ENCODE measurements around the gene SLC24A4.

Gene SLC24A4

DNA sequence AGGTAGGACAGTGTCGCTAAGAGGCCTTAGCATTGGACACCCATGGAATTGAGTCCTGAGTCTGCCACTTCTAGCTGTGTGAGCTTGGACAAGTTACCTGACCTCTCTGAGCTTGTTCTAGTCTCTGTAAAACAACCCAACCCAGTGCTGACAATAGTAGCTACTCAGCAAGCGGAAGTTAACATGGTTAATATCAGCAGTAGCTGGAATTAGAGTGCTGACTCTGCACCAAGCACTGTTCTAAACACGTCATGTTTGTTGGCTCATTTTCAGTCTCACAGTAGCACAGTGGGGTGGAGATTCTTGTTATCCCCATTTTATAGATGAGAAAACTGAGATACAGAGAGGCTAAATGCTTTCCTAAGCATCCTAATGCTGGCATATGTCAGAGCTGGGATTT, 143.1 kb downstream of the SLC24A4 start:
- DNase-seq: no peak
- Histone ChIP-seq H3K4me3 (ENCODE audit: low read depth, low read length) (no peak overlapping the region), H3K9me3 (no peaks in the 10 kb centered on the region)

DNA sequence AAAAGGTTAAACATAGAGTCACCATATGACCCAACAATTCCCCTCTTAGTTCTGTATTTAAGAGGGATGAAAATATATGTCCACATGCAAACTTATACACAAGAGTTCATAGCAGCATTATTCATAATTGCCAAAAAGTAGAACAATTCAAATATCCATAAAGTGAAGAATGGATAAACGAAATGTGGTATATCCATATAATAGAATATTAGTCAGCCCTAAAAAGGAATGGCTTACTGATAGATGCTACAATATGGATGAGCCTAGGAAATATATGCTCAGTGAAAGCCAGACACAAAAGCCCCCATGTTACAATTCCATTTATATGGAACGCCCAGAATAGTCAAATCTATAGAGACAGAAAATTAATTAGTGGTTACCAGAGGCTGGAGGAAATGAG, 146.6 kb downstream of the SLC24A4 start:
- Histone ChIP-seq H3K4me3 (ENCODE audit: low read depth, low read length) (no peak overlapping the region), H3K27me3 (no peaks in the 10 kb centered on the region), H3K4me1 (no peaks in the 10 kb centered on the region), H3K36me3 (no peaks in the 10 kb centered on the region), H3K9me3 (no peaks in the 10 kb centered on the region)
- DNase-seq: no peak
- TF ChIP-seq, protein P1, sequence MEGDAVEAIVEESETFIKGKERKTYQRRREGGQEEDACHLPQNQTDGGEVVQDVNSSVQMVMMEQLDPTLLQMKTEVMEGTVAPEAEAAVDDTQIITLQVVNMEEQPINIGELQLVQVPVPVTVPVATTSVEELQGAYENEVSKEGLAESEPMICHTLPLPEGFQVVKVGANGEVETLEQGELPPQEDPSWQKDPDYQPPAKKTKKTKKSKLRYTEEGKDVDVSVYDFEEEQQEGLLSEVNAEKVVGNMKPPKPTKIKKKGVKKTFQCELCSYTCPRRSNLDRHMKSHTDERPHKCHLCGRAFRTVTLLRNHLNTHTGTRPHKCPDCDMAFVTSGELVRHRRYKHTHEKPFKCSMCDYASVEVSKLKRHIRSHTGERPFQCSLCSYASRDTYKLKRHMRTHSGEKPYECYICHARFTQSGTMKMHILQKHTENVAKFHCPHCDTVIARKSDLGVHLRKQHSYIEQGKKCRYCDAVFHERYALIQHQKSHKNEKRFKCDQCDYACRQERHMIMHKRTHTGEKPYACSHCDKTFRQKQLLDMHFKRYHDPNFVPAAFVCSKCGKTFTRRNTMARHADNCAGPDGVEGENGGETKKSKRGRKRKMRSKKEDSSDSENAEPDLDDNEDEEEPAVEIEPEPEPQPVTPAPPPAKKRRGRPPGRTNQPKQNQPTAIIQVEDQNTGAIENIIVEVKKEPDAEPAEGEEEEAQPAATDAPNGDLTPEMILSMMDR (IDR thresholded peaks at IDR 0.05; ENCODE audit: low read depth, low read length): no peak

More for the DNA sequence above, 143.1 kb downstream of the SLC24A4 start:
- H3K36me3 ChIP-seq: no peaks in the 10 kb centered on the region
- H3K4me1 ChIP-seq: no peaks in the 10 kb centered on the region
- TF ChIP-seq, protein P1 (IDR thresholded peaks at IDR 0.05; ENCODE audit: low read depth, low read length): no peak
- peaks cover 4% of the 10 kb centered on the region for H3K27me3 ChIP-seq

DNA sequence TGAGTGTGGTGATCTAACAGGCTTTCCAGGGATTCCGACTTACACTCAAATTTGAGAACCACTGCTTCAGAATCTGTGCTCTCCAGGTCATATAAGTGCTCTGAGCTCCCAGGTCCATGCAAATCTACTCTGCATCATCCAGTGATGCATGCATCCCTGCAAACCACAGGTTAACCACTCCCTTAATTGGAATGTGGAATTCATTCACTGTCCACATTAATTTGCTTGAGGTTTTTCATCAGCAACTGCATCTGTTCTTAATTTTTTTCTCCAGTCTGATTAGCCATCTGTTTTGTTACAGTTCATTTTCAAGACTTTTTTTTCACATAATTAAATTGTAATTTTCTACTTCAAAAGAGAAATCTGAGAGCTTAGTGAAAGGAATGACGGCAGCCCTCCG, 147.2 kb downstream of the SLC24A4 start:
- Histone ChIP-seq H3K36me3 (no peaks in the 10 kb centered on the region), H3K4me1 (no peaks in the 10 kb centered on the region), H3K4me3 (ENCODE audit: low read depth, low read length) (no peak overlapping the region), H3K27me3 (no peaks in the 10 kb centered on the region), H3K9me3 (no peaks in the 10 kb centered on the region)
- TF ChIP-seq, protein P1 (IDR thresholded peaks at IDR 0.05; ENCODE audit: low read depth, low read length): no peak
- no peak for DNase-seq

DNA sequence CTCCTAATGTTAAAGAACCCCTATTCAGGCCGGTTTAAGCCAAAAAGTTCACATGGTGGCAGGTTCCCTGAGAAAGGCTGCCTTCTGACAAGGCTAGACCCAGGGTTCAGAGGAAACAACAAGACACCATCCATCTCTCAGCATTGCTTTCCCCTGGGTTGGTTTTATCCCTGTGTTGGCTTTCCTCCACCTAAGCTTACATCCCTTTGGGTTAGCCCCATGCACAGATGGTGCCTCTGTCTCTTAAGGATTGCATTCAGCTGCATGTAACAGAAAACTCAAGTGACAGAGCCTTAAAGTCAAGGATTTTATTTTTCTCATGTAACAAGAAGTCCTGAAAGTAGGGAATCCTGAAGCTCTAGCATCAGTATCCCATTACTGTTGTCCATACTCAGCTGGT, 147.8 kb downstream of the SLC24A4 start:
- H3K4me1 ChIP-seq: no peaks in the 10 kb centered on the region
- TF ChIP-seq, protein P1 (IDR thresholded peaks at IDR 0.05; ENCODE audit: low read depth, low read length): no peak

DNA sequence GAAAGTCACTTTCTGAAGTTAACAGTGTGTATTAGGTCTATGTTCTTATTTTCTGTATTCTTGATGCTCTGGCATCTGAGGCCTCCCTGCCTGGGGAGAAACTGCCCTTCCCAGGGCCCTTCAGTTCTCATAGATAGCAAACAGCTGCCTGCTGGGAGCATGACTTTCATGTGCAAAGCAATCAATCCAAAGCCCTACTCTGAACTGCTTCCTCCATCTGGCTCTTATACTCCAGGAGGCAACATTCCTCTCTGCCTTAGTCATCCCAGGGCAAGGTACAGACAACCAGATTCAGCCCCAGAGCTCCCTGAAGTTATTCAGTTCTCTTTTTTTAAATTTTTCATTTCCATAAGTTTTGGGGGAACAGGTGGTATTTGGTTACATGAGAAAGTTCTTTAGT, 149.0 kb downstream of the SLC24A4 start:
- TF ChIP-seq, protein P1 (IDR thresholded peaks at IDR 0.05; ENCODE audit: low read depth, low read length): no peak
- Histone ChIP-seq H3K36me3 (no peaks in the 10 kb centered on the region), H3K4me3 (ENCODE audit: low read depth, low read length) (no peak overlapping the region), H3K4me1 (no peaks in the 10 kb centered on the region), H3K27me3 (no peaks in the 10 kb centered on the region), H3K9me3 (no peaks in the 10 kb centered on the region)
- DNase-seq: no peak

More for the DNA sequence above, 147.8 kb downstream of the SLC24A4 start:
- H3K4me3 ChIP-seq (ENCODE audit: low read depth, low read length): no peak overlapping the region
- no peaks in the 10 kb centered on the region for H3K36me3 ChIP-seq
- no peak for DNase-seq
- no peaks in the 10 kb centered on the region for H3K27me3 ChIP-seq
- no peaks in the 10 kb centered on the region for H3K9me3 ChIP-seq

DNA sequence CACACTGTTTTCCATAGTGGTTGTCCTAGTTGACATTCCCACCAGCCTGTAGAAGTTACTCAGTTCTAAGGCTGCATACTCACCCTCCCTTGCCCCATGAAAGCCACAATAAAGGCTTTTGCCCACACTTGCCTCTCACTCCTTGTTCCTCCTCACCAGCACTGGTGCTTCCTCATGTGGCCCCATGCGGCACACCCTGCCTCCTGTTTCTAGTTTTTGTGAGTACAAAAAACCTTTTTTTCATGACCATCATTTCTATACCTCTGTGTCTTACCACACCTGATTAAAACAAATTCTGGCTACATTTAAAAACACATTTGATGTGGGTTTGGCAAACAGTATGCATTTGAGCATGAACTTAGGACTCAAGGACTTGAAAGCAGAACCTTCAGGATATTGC, 149.9 kb downstream of the SLC24A4 start:
- Histone ChIP-seq H3K4me1 (no peaks in the 10 kb centered on the region), H3K9me3 (no peaks in the 10 kb centered on the region), H3K36me3 (no peaks in the 10 kb centered on the region), H3K27me3 (no peaks in the 10 kb centered on the region), H3K4me3 (ENCODE audit: low read depth, low read length) (no peak overlapping the region)
- DNase-seq: no peak
- TF ChIP-seq, protein P1 (IDR thresholded peaks at IDR 0.05; ENCODE audit: low read depth, low read length): no peak

Data from BE2C (cell line).